Measurements from ENCODE around the gene CHST8.
A peak's percentile ranks its signal among the peaks of the same experiment; 100 is the strongest.
"Not testable (repeated sequence)": the region's sequence is repeated elsewhere in the genome, so short reads cannot be mapped to it uniquely, and the experiment has no call there.

The CHST8 gene

DNA sequence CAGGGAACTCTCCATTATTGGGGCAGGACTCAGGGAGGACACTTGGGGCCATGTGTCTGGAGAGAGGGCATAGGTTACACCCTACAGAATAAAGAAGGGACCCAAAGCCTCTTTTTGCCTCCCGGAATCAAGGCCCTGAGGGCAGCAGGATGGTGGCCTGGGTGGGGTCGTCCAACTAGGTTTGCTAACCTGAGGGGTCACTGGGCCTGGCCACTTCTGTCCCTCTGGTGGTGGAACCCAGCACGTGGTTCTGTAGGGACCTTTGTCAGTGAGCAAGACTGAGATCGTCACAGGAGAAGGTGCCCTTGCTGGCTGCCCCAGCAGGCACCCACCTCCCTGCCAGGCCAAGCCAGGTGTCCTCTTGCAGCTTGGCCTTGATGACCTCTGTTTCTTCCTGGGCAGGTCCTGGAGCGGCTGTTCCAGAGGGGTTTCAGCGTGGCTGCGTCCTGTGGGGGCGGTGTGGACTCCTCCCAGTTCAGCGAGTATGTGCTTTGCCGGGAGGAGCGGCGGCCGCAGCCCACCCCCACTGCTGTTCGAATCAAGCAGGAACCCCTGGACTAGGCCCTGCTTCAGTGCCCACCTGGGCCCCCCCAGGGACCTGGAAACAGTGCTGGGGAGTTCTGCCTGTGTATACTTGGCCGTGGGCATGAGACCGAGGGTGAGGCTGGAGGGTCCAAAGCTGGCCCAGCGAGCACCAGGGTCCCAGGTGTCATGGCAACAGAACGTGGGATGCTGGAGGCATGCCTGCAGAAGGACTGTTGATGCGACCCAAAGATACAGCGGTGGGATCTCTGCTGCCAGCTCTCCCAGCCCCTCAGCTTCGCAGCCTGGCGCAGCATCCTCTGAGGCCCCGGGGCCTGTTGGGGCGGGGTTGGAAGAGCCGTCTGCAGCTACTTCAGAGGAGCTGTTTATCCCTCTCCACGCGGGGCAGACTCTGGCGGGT, 190.9 kb downstream of the CHST8 start:
- no peak for DNase-seq (ENCODE audit: low spot score)

DNA sequence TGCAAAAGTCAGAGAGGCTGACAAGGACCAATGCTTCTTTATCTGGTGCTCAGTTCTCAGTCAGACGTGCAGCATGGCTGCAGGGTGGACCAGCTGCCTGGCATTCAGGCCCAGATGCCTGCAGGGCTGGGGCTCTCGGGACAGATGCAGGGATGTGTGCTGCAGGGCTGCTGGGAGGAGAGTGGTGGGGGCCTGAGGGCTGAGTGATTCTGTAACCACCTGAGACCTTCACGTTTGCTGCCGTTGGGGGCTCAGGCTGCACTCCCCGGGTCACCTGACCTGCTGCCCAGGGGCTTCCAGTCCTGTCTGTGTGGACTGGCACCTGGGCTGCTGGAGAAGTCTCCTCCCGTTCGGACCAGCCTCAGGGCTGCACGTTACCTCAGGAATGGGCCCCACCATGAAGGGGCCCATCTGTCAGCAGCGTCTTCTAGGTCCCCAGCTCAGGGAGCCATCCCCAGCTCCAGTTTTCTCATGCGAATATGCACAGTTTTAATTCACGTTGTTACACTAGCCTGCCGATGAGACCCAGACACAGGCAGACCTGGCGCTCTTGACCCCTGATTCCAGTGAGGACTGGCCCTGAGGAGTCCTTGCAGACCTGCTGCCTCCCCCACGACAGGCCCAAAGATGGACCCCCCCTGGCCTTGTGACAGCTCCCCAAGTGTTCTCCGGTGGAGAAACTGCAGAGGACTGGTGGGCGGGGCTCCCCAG, 191.8 kb downstream of the CHST8 start:
- DNase-seq (ENCODE audit: low spot score), result no peak

GRCh38 chr19:33814181-33815165, 192.7 kb downstream of the CHST8 start:
- DNase-seq (ENCODE audit: low spot score), result no peak

GRCh38 chr19:33815380-33816340, 193.9 kb downstream of the CHST8 start:
- no peak for DNase-seq (ENCODE audit: low spot score)

GRCh38 chr19:33818411-33818810, 196.7 kb downstream of the CHST8 start:
- no peak for DNase-seq (ENCODE audit: low spot score)

DNA sequence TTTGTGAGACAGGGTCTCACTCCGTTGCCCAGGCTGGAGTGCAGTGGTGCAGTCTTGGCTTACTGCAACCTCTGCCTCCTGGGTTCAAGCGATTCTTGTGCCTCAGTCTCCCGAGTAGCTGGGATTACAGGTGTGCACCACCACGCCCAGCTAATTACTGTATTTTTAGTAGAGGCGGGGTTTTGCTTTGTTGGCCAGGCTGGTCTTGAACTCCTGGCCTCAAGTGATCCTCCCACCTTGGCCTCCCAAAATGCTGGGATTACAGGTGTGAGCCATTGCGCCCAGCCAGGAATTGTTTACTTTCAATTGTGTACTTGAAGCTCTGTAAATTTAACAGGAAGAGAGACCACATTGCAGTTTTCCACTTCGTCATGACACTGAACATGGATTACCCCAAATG, 197.3 kb downstream of the CHST8 start:
- DNase-seq (ENCODE audit: low spot score), result not testable (repeated sequence)

DNA sequence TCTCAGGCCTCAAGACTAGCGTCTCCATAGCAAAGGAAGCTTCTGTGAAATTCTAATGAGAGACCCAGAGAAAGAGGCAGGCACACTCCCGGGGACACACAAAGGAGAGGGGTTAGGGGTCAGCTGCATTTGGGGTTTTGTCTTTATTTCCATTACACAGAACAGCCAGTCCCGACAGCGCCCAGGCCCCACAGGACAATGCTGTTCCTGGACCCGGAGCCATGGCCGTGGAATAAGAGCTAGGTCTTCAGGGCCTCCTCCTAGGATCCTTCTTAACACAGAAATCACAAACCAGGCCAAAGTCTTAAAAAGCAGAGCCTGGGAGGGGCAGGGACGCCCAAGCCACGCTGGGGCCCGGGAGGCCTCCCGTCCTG, 197.7 kb downstream of the CHST8 start:
- DNase-seq (ENCODE audit: low spot score), result no peak

DNA sequence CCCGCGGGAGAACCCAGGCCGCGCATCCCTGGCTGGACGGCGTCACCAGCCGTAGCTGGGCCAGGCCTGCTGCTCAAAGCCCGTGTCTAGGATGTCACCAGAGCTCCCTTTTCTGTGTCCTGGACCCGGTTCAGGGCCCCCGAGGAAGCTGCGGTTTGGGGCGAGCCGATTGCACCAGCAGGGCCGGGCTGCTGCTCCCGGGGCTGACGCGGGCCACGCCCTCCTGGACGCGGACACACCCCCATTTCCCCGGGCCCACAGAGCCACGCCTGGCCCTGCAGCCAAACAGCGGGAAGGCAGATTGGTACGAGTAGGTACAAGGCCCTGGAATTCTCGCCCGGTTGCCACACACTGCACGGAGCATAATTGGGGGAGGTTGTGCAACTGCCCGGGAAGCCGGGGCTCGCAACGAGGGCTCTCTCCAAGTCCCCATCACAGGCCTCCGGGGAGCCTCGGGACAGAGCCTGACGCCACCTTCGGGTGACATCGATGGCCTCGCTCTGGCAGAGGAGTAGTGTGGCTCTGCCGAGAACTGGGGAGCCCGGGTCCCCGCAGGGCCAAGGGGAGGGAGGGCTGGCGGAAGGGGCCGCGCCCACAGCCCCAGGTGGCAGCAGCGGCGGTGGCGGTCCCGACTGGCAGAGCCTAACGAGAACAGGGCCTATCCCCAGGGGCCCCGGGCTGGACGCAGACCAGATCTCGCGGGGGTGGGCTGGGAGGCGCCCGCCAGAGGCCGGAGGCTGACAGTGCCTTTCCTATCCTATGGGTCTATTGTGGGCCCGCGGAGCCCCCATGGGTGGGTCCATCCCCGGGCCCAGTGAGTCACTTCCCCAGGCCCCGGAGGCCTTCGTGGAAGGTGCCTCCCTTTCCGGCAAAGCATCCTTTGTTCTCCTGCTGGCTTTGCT, 198.4 kb downstream of the CHST8 start:
- DNase-seq (ENCODE audit: low spot score), result peak; percentile 66

DNA sequence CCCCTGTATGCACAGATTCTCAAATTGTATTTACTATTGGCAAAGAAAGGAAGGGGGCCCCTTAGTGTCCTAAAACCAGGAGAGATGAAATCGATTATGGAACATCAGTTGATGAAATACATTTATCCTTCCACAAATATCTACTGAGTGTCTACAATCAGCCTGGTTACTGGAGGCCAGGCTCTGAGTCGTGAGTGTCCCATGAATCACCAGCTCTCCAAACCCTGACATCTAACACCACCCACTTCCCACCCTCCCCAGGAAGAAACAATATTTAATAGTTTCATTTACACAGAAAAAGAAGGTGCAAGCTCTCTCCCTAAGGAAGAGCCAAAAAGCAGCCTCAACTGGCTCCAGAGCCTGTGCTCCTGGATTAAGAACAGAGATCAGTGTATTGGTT, 200.1 kb downstream of the CHST8 start:
- no peak for DNase-seq (ENCODE audit: low spot score)

Measured in NAMALWA (cell line).